ENCODE results near the gene TGFBI. TPM values are rescaled to one million over a fixed set of nuclear protein-coding genes. Genes with fewer than 3 reads are reported as not detected.

The TGFBI gene
- total RNA-seq, 2 donors from 2014 or later = 158 to 173 TPM

DNA sequence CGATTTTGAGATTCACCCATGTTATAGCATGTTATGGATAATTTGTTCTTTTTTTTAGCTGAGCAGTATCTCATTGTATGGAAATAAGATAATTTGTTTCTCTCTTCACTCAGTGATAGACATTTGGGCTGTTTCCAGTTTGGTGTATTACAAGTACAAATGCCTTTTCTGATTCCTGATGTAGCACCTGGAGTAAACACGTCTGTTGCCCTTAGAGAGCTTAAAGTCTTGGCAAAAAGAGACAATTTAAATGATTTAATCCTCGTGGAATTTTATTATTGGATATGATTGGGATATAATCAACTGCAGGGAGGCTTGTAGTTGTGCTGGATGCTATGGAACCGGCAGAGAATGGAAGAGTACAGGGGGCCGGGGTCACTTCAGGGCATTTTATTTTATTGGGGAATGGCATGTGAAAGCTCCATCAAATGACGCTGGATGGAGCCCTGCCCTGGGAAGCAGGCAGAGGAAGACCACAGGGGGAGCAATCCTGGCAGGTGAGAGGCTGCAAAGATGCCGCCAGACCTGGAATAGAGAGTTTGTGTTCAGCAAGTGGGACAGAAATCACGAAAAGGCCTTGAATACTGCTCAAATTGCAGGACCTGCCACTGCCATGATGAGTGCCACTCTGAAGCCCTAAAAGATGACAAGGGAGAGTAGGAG, 31.0 kb upstream of the TGFBI start:
- Histone ChIP-seq H3K36me3 (no peaks in the 10 kb centered on the region), H3K4me3 (no peak overlapping the region), H3K9me3 (no peaks in the 10 kb centered on the region), H3K27me3 (replicated peaks; ENCODE audit: insufficient read depth) (no peaks in the 10 kb centered on the region), H3K27ac (no peak overlapping the region), H3K4me1 (ENCODE audit: control insufficient read depth in 1 of 2, low read depth in 2 of 2) (peaks cover 5 to 18% of the 10 kb centered on the region in 2 donors)
- no peak for DNase-seq (ENCODE audit: low spot score)
- TF ChIP-seq, protein P1, sequence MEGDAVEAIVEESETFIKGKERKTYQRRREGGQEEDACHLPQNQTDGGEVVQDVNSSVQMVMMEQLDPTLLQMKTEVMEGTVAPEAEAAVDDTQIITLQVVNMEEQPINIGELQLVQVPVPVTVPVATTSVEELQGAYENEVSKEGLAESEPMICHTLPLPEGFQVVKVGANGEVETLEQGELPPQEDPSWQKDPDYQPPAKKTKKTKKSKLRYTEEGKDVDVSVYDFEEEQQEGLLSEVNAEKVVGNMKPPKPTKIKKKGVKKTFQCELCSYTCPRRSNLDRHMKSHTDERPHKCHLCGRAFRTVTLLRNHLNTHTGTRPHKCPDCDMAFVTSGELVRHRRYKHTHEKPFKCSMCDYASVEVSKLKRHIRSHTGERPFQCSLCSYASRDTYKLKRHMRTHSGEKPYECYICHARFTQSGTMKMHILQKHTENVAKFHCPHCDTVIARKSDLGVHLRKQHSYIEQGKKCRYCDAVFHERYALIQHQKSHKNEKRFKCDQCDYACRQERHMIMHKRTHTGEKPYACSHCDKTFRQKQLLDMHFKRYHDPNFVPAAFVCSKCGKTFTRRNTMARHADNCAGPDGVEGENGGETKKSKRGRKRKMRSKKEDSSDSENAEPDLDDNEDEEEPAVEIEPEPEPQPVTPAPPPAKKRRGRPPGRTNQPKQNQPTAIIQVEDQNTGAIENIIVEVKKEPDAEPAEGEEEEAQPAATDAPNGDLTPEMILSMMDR (IDR thresholded peaks at IDR 0.05) = no peak
- ATAC-seq (ENCODE audit: insufficient number of reproducible peaks, low FRiP score, low read depth) = no peak

DNA sequence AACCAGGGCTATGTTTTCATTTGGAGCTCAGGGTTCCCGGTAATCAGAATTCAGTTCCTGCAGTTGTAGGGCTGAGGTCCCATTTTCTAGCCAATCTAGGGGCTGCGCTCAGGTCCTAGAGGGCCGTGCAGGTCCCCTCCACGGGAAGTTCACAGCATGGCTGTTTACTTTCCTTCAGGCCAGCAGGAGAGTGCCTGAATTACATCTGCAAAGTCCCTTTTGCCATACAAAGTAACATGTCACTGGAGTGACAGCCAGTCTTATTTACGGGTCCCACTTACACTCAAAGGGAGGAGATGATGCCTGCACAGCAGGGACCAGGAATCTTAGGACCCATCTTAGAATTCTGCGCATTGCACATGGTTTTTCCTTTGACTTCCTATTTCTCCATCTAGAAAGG, 29.9 kb upstream of the TGFBI start:
- no peak for DNase-seq (ENCODE audit: low spot score)
- Histone ChIP-seq H3K4me3 (no peak overlapping the region), H3K27me3 (replicated peaks; ENCODE audit: insufficient read depth) (no peaks in the 10 kb centered on the region), H3K36me3 (no peaks in the 10 kb centered on the region), H3K27ac (no peak overlapping the region), H3K4me1 (ENCODE audit: control insufficient read depth in 1 of 2, low read depth in 2 of 2) (peaks cover 5 to 15% of the 10 kb centered on the region in 2 donors), H3K9me3 (no peaks in the 10 kb centered on the region)
- TF ChIP-seq, protein P1 (IDR thresholded peaks at IDR 0.05) = no peak
- no peak for ATAC-seq (ENCODE audit: insufficient number of reproducible peaks, low FRiP score, low read depth)

DNA sequence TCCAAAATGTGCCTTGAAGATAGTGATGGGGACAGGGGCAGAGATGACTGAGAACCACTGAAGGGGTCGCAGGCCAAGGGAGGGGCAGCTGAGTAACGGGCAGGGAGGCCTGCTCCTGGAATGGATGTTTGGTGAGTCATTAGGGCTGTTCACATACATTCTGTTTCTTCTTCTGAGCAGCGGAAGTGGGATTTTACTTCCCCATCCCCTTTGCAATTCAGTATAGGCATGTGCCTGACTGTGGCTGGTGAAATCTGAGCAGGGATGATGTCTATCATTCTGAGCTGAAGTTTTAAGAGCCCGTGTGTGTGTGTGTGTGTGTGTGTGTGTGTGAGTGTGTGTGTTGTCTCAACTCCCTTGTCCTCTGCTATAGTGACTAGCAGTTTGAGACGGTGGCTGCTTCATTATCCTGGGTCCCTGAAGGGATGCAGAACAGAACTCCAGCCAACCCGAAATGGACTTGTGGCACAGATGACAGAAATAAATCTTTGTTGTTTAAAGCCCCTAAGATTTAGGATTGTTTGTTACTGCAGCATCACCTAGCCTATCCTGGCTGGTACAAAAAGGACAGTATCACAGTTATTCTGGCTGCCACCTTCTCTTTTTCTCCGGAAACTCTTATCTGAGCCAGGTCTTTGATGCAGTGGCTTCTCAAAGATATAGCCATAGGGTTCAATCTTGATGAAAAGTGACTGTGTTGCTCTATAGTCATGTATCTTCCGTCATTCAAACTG, 29.2 kb upstream of the TGFBI start:
- H3K9me3 ChIP-seq = no peaks in the 10 kb centered on the region
- H3K36me3 ChIP-seq = no peaks in the 10 kb centered on the region
- ATAC-seq (ENCODE audit: insufficient number of reproducible peaks, low FRiP score, low read depth) = no peak
- DNase-seq (ENCODE audit: low spot score) = no peak
- no peak overlapping the region for H3K27ac ChIP-seq
- H3K4me1 ChIP-seq (ENCODE audit: control insufficient read depth in 1 of 2, low read depth in 2 of 2) = peaks cover 5 to 11% of the 10 kb centered on the region in 2 donors
- no peaks in the 10 kb centered on the region for H3K27me3 ChIP-seq (replicated peaks; ENCODE audit: insufficient read depth)
- TF ChIP-seq, protein P1 (IDR thresholded peaks at IDR 0.05) = no peak
- no peak overlapping the region for H3K4me3 ChIP-seq

DNA sequence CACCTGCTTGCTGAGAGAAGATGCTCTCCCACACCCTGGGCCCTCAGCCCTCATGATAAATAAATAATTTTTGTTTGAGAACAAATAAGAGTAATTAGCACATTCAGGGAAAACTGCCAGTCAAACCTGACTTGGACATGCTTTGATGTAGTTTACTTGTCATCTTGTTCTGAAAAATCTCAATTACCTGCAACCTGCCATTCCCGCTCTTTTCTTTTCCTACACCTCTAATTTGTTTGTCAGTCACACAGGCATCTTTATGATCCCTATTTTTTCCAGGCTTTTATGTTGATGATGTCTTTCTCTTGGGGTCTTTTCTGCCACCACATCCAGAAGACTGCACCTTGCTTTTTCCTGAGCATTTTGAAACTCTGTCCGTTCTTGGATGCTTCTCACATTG, 28.6 kb upstream of the TGFBI start:
- Histone ChIP-seq H3K36me3 (no peaks in the 10 kb centered on the region), H3K27me3 (replicated peaks; ENCODE audit: insufficient read depth) (no peaks in the 10 kb centered on the region), H3K4me3 (no peak overlapping the region), H3K4me1 (ENCODE audit: control insufficient read depth in 1 of 2, low read depth in 2 of 2) (peaks cover 5 to 11% of the 10 kb centered on the region in 2 donors), H3K27ac (no peak overlapping the region), H3K9me3 (no peaks in the 10 kb centered on the region)
- ATAC-seq (ENCODE audit: insufficient number of reproducible peaks, low FRiP score, low read depth) (no peak), DNase-seq (ENCODE audit: low spot score) (no peak)
- TF ChIP-seq, protein P1 (IDR thresholded peaks at IDR 0.05) = no peak

DNA sequence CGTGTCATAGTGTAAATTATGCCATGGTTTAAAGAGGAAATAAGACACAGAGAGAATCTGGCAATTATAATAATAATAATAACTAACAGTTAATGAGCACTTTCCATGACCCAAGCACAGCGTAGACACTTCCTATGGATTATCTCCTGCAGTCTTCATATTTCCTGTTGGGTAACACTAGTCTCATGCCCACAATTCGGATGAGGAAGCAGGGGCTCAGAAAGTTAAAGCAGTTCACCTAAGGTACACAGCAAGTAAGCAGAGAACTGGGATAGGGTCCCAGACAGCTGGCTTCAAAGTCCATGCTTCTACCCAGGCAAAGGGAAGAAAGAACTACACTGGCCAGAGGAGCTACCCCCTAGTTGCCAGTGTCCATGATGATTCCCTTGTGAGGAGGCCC, 27.9 kb upstream of the TGFBI start:
- H3K4me3 ChIP-seq = no peak overlapping the region
- no peak overlapping the region for H3K27ac ChIP-seq
- DNase-seq (ENCODE audit: low spot score) (no peak), ATAC-seq (ENCODE audit: insufficient number of reproducible peaks, low FRiP score, low read depth) (no peak)
- TF ChIP-seq, protein P1 (IDR thresholded peaks at IDR 0.05) = no peak
- peaks cover 5 to 8% of the 10 kb centered on the region in 2 donors for H3K4me1 ChIP-seq (ENCODE audit: control insufficient read depth in 1 of 2, low read depth in 2 of 2)
- no peaks in the 10 kb centered on the region for H3K36me3 ChIP-seq
- no peaks in the 10 kb centered on the region for H3K9me3 ChIP-seq
- no peaks in the 10 kb centered on the region for H3K27me3 ChIP-seq (replicated peaks; ENCODE audit: insufficient read depth)

Data from thoracic aorta (tissue), 2 donors.